ENCODE measurements around the gene GTPBP4.

The GTPBP4 gene

GRCh38 chr10:966466-967235, 21.6 kb upstream of the GTPBP4 start:
- DNase-seq (ENCODE audit: low read depth in 2 of 2) = no peak

- no peak for DNase-seq (ENCODE audit: low read depth in 2 of 2)
Observed at GRCh38 chr10:968546-969199, 19.6 kb upstream of the GTPBP4 start.

GRCh38 chr10:969473-970150, 18.6 kb upstream of the GTPBP4 start:
- no peak for DNase-seq (ENCODE audit: low read depth in 2 of 2)

GRCh38 chr10:970311-971149, 17.7 kb upstream of the GTPBP4 start:
- no peak for DNase-seq (ENCODE audit: low read depth in 2 of 2)

GRCh38 chr10:971150-971542, 17.1 kb upstream of the GTPBP4 start:
- no peak for DNase-seq (ENCODE audit: low read depth in 2 of 2)

- no peak for DNase-seq (ENCODE audit: low read depth in 2 of 2)
Observed at GRCh38 chr10:971613-972012, 16.6 kb upstream of the GTPBP4 start.

- DNase-seq (ENCODE audit: low read depth in 2 of 2) = no peak
Observed at GRCh38 chr10:972763-973162, 15.5 kb upstream of the GTPBP4 start.

GRCh38 chr10:974038-974784, 14.0 kb upstream of the GTPBP4 start:
- no peak for DNase-seq (ENCODE audit: low read depth in 2 of 2)

- no peak for DNase-seq (ENCODE audit: low read depth in 2 of 2)
Observed at GRCh38 chr10:974785-975074, 13.5 kb upstream of the GTPBP4 start.

- DNase-seq (ENCODE audit: low read depth in 2 of 2) = no peak
Observed at GRCh38 chr10:976316-976715, 11.9 kb upstream of the GTPBP4 start.

- no peak for DNase-seq (ENCODE audit: low read depth in 2 of 2)
Observed at GRCh38 chr10:978826-979421, 9.3 kb upstream of the GTPBP4 start.

GRCh38 chr10:980468-981093, 7.7 kb upstream of the GTPBP4 start:
- no peak for DNase-seq (ENCODE audit: low read depth in 2 of 2)

GRCh38 chr10:983401-983800, 4.8 kb upstream of the GTPBP4 start:
- DNase-seq (ENCODE audit: low read depth in 2 of 2) = no peak

GRCh38 chr10:983971-984655, 4.1 kb upstream of the GTPBP4 start:
- DNase-seq (ENCODE audit: low read depth in 2 of 2) = no peak

- no peak for DNase-seq (ENCODE audit: low read depth in 2 of 2)
Observed at GRCh38 chr10:985361-985760, 2.9 kb upstream of the GTPBP4 start.

- DNase-seq (ENCODE audit: low read depth in 2 of 2) = no peak
Observed at GRCh38 chr10:986137-986825, 2.0 kb upstream of the GTPBP4 start.

- no peak for DNase-seq (ENCODE audit: low read depth in 2 of 2)
Observed at GRCh38 chr10:986881-987619, 1.2 kb upstream of the GTPBP4 start.

GRCh38 chr10:987620-987869, 689 bp upstream of the GTPBP4 start:
- no peak for DNase-seq (ENCODE audit: low read depth in 2 of 2)
